ENCODE results near the gene TNFRSF6B.
"Not testable (repeated sequence)": the region's sequence is repeated elsewhere in the genome, so short reads cannot be mapped to it uniquely, and the experiment has no call there.

Gene TNFRSF6B

DNA sequence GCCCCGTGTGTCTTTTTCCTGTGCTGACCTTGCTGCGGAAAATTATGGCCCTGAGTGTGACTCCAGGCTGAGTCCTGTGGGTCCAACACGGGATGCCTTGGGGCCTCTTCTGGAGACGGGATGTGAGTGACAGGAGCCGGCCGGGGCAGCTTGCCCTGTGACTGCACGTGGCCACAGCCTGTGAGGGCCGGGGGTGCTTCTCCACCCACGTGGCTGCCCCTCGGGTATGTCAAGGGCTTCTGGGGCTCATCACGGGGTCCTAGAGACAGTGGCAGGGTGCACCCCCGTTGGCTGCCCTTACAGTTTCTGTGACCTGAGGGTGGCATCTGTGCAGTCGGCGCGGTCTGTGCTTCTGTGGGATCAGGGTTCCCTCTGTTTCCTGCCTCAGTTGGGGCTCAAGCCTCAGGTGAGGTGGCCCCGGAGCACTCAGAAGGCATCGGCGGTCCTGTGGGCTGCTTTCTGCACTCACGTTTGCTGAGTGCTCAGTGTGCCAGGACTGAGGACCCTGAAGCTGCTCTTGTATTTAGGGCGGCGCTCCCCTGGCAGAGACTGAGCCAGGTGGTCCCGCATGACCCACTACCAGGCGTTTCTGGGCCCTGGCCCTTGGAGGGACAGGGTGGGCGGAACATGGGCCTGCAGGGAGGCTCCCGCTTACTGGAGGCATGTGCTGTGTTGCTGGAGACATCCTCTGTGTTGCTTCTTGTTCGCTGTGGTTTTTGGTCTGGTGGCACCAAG lies 33.0 kb upstream of the TNFRSF6B start:
- H3K27ac ChIP-seq (ENCODE audit: low read depth, low read length) = no peak overlapping the region
- peaks cover 20% of the 10 kb centered on the region for H3K79me2 ChIP-seq (ENCODE audit: control insufficient read depth, insufficient read depth, low read length, unreplicated experiment)
- peaks cover 6% of the 10 kb centered on the region for H3K4me1 ChIP-seq (ENCODE audit: control insufficient read depth, insufficient read depth, low read length, unreplicated experiment)
- H2AFZ ChIP-seq (ENCODE audit: low read length, unreplicated experiment) = no peak overlapping the region
- 0 out of 2 replicates have a peak, but pooled peaks cover 3% of the 10 kb centered on the region for H3K36me3 ChIP-seq (ENCODE audit: insufficient read depth, low read length)
- no peak overlapping the region for H3K4me3 ChIP-seq (ENCODE audit: low read depth, low read length)
- H3K27me3 ChIP-seq (ENCODE audit: insufficient read depth, low read length) = no peaks in the 10 kb centered on the region

DNA sequence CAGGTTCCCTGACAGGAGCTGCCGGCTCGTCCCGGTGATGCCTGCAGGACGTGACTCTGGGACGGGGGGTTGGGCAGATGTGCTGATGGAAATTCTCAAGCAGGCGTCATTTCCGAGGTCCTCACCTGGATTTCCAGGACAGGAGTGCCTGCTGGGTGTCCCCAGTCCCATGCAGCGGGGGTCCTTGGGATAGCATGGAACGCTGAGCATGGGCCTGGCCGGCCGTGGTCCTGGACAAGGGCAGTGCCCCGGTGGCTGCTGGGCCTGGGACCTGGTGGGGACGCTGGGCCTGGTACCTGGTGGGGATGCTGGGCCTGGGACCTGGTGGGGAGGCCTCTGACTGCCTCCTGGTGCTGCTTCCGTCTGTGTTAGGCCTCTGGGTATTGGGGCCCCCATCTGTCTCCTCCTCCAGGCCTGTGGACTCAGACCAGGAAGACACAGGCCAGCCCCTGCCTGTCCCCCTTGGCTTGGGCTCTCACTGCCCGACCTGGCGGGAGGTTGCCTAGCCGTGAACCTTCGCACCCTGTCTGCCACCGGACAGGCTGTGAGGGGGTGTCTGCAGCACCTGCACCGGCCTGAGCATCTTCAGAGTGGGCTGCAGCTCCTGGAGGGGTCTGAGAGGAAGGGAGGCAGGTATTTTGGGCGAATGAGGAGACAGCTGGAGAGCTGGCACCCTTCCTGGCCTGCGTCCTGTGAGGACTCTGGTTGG lies 32.2 kb upstream of the TNFRSF6B start:
- Histone ChIP-seq H3K79me2 (ENCODE audit: control insufficient read depth, insufficient read depth, low read length, unreplicated experiment) (peaks cover 18% of the 10 kb centered on the region), H3K27me3 (ENCODE audit: insufficient read depth, low read length) (no peaks in the 10 kb centered on the region), H3K27ac (ENCODE audit: low read depth, low read length) (no peak overlapping the region), H2AFZ (ENCODE audit: low read length, unreplicated experiment) (no peak overlapping the region), H3K36me3 (ENCODE audit: insufficient read depth, low read length) (0 out of 2 replicates have a peak, but pooled peaks cover 3% of the 10 kb centered on the region), H3K4me3 (ENCODE audit: low read depth, low read length) (no peak overlapping the region), H3K4me1 (ENCODE audit: control insufficient read depth, insufficient read depth, low read length, unreplicated experiment) (peaks cover 4% of the 10 kb centered on the region)

DNA sequence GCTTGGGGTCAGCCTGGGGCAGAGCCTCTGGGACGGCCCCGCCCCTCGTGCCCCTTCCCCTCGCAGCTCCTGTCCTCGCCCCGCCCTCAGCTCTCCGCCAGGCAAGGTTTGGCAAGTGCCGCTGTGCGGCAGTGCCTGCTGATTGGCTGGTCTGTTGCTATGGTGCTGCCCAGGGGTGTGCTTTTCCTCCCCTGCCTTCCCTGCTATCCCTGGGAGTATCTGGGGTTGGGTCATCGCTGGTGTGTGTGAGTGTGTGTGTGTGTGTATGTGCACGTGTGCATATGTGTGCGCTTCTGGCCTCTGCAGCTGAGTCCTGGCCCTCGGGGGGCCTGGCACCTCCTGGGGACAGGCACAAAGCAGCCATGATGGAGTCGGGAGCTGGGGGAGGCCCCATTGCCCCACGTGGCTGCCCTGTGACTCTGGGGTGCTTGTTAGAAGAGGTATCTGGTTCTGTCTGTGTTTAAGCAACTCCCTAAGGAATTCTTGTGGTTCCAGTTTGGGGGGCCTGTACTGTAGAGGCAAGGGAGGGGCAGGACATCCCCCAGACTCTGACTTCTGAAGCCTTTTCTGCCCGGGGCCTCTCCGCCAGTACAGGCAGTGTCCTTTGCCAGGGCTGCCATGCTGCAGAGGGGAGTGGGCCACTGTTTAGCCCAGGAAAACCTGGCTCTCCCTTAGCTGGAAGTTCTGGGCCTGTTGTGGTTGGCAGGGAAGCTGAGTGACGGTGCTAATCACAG lies 31.4 kb upstream of the TNFRSF6B start:
- no peak overlapping the region for H3K27ac ChIP-seq (ENCODE audit: low read depth, low read length)
- 0 out of 2 replicates have a peak, but pooled peaks cover 3% of the 10 kb centered on the region for H3K36me3 ChIP-seq (ENCODE audit: insufficient read depth, low read length)
- no peak overlapping the region for H2AFZ ChIP-seq (ENCODE audit: low read length, unreplicated experiment)
- H3K79me2 ChIP-seq (ENCODE audit: control insufficient read depth, insufficient read depth, low read length, unreplicated experiment) = peaks cover 13% of the 10 kb centered on the region
- H3K4me1 ChIP-seq (ENCODE audit: control insufficient read depth, insufficient read depth, low read length, unreplicated experiment) = no peaks in the 10 kb centered on the region
- no peak overlapping the region for H3K4me3 ChIP-seq (ENCODE audit: low read depth, low read length)
- H3K27me3 ChIP-seq (ENCODE audit: insufficient read depth, low read length) = no peaks in the 10 kb centered on the region

DNA sequence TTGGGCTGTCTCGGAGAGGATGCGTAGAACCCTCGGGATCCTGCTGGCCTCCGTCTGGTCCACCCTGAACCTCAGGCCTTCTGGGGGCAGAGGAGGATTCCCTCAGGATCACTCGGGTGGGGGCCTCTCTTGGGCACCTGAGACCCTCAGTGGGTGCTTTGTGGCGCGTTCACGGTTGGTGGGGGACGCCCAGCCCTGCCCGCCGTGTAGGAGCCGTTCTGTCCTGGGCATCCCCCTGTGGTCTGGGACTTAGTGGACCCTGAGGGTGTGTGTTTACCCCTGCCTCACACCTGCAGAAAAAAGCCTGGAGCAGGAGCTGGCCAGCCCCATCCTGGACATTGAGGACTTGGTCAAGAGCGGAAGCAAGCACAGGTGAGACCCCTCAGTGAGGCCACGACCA lies 30.7 kb upstream of the TNFRSF6B start:
- Histone ChIP-seq H3K27me3 (ENCODE audit: insufficient read depth, low read length) (no peaks in the 10 kb centered on the region), H3K79me2 (ENCODE audit: control insufficient read depth, insufficient read depth, low read length, unreplicated experiment) (peaks cover 8% of the 10 kb centered on the region), H3K4me1 (ENCODE audit: control insufficient read depth, insufficient read depth, low read length, unreplicated experiment) (no peaks in the 10 kb centered on the region), H3K36me3 (ENCODE audit: insufficient read depth, low read length) (0 out of 2 replicates have a peak, but pooled peaks cover 3% of the 10 kb centered on the region), H3K27ac (ENCODE audit: low read depth, low read length) (no peak overlapping the region), H3K4me3 (ENCODE audit: low read depth, low read length) (no peak overlapping the region), H2AFZ (ENCODE audit: low read length, unreplicated experiment) (no peak overlapping the region)

DNA sequence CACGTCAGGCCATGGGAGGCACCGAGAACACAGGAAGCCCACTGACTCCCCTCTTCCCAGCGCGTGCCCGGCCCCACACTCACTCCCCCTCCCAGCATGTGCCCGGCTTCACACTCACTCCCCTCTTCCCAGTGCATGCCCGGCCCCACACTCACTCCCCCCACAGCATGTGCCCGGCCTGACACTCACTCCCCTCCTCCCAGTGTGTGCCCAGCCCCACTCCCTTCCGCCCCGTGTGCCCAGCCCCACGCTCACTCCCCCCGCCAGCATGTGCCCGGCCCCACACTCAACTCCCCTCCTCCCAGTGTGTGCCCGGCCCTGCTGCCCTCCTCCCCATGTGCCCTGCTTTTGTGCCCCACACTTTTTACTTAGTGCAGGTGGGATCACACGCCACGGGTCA lies 28.6 kb upstream of the TNFRSF6B start:
- Histone ChIP-seq H3K79me2 (ENCODE audit: control insufficient read depth, insufficient read depth, low read length, unreplicated experiment) (no peaks in the 10 kb centered on the region), H3K36me3 (ENCODE audit: insufficient read depth, low read length) (0 out of 2 replicates have a peak, but pooled peaks cover 8% of the 10 kb centered on the region), H3K27me3 (ENCODE audit: insufficient read depth, low read length) (no peaks in the 10 kb centered on the region), H3K4me1 (ENCODE audit: control insufficient read depth, insufficient read depth, low read length, unreplicated experiment) (no peaks in the 10 kb centered on the region), H3K4me3 (ENCODE audit: low read depth, low read length) (no peak overlapping the region), H2AFZ (ENCODE audit: low read length, unreplicated experiment) (no peak overlapping the region), H3K27ac (ENCODE audit: low read depth, low read length) (no peak overlapping the region)

DNA sequence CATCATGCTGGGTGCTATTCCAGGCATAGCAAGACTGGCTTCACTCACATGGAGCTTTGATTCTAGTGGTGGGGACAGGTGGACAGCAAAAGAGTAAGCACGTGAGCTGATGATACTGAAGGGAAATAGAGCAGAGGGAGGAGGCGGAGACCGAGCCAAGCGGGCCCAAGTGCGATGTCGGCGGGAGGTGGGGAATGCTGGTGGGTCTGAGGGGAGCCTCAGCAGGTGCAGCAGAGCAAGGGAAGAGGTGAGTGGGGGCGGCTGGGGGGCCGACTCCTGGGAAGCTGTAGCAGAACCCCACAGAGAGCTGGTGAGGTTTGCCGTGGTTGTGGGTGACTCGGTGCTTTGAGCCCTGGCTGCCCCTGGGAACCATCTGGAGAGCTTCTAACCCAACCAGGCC lies 28.1 kb upstream of the TNFRSF6B start:
- H3K4me1 ChIP-seq (ENCODE audit: control insufficient read depth, insufficient read depth, low read length, unreplicated experiment) = no peaks in the 10 kb centered on the region
- no peak overlapping the region for H2AFZ ChIP-seq (ENCODE audit: low read length, unreplicated experiment)
- no peaks in the 10 kb centered on the region for H3K27me3 ChIP-seq (ENCODE audit: insufficient read depth, low read length)
- no peak overlapping the region for H3K27ac ChIP-seq (ENCODE audit: low read depth, low read length)
- 0 out of 2 replicates have a peak, but pooled peaks cover 8% of the 10 kb centered on the region for H3K36me3 ChIP-seq (ENCODE audit: insufficient read depth, low read length)
- H3K79me2 ChIP-seq (ENCODE audit: control insufficient read depth, insufficient read depth, low read length, unreplicated experiment) = no peaks in the 10 kb centered on the region
- no peak overlapping the region for H3K4me3 ChIP-seq (ENCODE audit: low read depth, low read length)

DNA sequence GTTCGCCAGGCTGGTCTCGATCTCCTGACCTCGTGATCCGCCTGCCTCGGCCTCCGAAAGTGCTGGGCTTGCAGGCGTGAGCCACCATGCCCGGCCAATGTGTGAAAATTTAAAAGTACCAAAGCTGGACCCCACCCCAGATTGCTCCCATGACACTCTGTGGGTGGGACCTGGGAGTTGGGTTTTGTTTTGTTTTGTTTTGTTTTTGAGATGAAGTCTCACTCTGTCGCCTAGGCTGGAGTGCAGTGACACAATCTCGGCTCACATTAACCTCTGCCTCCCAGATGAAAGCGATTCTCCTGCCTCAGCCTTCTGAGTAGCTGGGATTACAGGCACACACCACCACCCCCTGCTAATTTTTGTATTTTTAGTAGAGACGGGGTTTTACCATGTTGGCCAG lies 24.8 kb upstream of the TNFRSF6B start:
- peaks cover 16% of the 10 kb centered on the region; the same call in 1 of the 2 replicates for H3K36me3 ChIP-seq (ENCODE audit: insufficient read depth, low read length)
- H3K27me3 ChIP-seq (ENCODE audit: insufficient read depth, low read length); H3K27ac ChIP-seq (ENCODE audit: low read depth, low read length); H3K4me3 ChIP-seq (ENCODE audit: low read depth, low read length); H3K79me2 ChIP-seq (ENCODE audit: control insufficient read depth, insufficient read depth, low read length, unreplicated experiment); H3K4me1 ChIP-seq (ENCODE audit: control insufficient read depth, insufficient read depth, low read length, unreplicated experiment); H2AFZ ChIP-seq (ENCODE audit: low read length, unreplicated experiment): not testable (repeated sequence)

DNA sequence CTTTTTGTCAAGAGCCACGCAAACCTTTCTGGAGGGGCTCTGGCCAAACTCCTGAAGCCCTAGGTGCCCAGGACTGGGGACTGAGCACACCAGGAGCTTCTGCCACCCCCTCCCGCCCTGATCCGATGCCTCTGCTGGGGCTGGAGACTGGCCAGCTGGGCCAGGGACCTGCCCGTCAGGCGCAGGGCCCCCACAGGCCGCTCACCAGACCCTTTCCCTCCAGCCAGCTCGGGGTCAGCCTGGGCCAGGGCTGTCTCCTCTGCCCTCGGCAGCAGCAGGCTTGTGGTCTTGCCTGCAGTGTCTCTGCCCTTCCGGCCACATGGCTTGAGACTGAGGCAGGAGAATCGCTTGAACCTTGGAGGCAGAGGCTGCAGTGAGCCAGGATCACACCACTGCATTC lies 23.8 kb upstream of the TNFRSF6B start:
- Histone ChIP-seq H3K4me1 (ENCODE audit: control insufficient read depth, insufficient read depth, low read length, unreplicated experiment) (no peaks in the 10 kb centered on the region), H3K79me2 (ENCODE audit: control insufficient read depth, insufficient read depth, low read length, unreplicated experiment) (no peaks in the 10 kb centered on the region), H3K4me3 (ENCODE audit: low read depth, low read length) (no peak overlapping the region)

DNA sequence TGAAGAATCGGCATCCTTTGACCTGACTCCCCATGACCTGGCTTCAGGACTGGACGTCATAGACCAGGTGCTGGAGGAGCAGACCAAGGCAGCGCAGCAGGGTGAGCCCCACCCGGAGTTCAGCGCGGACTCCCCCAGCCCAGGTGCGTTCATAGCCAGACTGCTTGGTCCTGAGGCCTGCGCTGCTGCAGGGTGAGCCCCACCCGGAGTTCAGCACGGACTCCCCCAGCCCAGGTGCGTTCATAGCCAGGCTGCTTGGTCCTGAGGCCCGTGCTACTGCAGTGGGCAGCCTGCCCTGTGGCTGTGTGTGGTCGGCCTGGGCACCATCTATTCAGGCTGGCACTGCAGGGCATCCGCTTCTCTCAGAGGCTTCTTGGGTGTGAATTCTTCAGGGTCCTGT lies 22.5 kb upstream of the TNFRSF6B start:
- Histone ChIP-seq H2AFZ (ENCODE audit: low read length, unreplicated experiment) (no peak overlapping the region), H3K27me3 (ENCODE audit: insufficient read depth, low read length) (no peaks in the 10 kb centered on the region), H3K36me3 (ENCODE audit: insufficient read depth, low read length) (peaks cover 13% of the 10 kb centered on the region; the same call in 1 of the 2 replicates), H3K4me3 (ENCODE audit: low read depth, low read length) (no peak overlapping the region), H3K79me2 (ENCODE audit: control insufficient read depth, insufficient read depth, low read length, unreplicated experiment) (no peaks in the 10 kb centered on the region), H3K4me1 (ENCODE audit: control insufficient read depth, insufficient read depth, low read length, unreplicated experiment) (no peaks in the 10 kb centered on the region), H3K27ac (ENCODE audit: low read depth, low read length) (no peak overlapping the region)

More for the DNA sequence above, 23.8 kb upstream of the TNFRSF6B start:
- H3K27ac ChIP-seq (ENCODE audit: low read depth, low read length) = no peak overlapping the region
- H2AFZ ChIP-seq (ENCODE audit: low read length, unreplicated experiment) = no peak overlapping the region
- peaks cover 13% of the 10 kb centered on the region; the same call in 1 of the 2 replicates for H3K36me3 ChIP-seq (ENCODE audit: insufficient read depth, low read length)
- no peaks in the 10 kb centered on the region for H3K27me3 ChIP-seq (ENCODE audit: insufficient read depth, low read length)

DNA sequence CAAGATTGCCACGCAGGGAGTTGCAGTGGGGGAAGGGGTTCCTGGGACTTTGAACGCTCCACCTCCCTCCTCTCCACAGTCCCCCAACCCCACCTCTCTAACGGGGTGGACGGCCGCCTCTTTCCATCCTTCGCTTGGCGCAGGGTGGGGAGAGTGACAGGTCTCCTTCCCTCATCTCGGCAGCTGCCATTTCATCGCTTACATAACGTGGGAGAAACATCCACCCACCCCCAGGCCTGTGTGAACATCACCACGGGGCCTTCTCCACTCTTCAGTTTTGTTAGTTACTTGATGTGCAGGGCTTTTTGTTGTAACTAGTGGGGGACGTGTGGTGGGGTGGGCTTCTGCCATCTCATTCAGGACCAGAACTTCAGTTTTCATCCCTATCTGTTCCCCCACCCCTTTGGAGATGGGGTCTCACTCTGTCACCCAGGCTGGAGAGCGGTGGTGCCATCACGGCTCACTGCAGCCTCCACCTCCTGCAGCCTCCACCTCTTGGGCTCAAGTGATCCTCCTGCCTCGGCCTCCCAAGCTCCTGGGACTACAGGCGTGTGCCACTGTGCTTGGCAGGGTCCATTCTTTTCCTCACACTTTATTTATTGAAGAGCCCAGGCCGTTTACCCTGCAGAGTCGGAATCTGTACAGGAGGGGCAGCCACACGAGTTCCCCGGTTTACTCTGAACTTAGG lies 20.6 kb upstream of the TNFRSF6B start:
- no peak overlapping the region for H3K4me3 ChIP-seq (ENCODE audit: low read depth, low read length)
- H3K27me3 ChIP-seq (ENCODE audit: insufficient read depth, low read length) = no peaks in the 10 kb centered on the region
- H3K79me2 ChIP-seq (ENCODE audit: control insufficient read depth, insufficient read depth, low read length, unreplicated experiment) = no peaks in the 10 kb centered on the region
- H3K27ac ChIP-seq (ENCODE audit: low read depth, low read length) = no peak overlapping the region
- peaks cover 13% of the 10 kb centered on the region; the same call in 1 of the 2 replicates for H3K36me3 ChIP-seq (ENCODE audit: insufficient read depth, low read length)
- H2AFZ ChIP-seq (ENCODE audit: low read length, unreplicated experiment) = no peak overlapping the region
- no peaks in the 10 kb centered on the region for H3K4me1 ChIP-seq (ENCODE audit: control insufficient read depth, insufficient read depth, low read length, unreplicated experiment)

Data from ACC112 (cell line).